Hematopoietic multipotent progenitor cell treated with erythropoietin and hydrocortisone succinate and interleukin-3 and kit ligand, for 4 days (in vitro differentiated cells): ENCODE results near the gene GTF3C5.
"Not testable (repeated sequence)": the region's sequence is repeated elsewhere in the genome, so short reads cannot be mapped to it uniquely, and the experiment has no call there.

ENCODE experiments used
- DNase-seq: peaks from one replicate; pipeline ENCODE4 v3.0.0-alpha.2; 2015

Gene GTF3C5

DNA sequence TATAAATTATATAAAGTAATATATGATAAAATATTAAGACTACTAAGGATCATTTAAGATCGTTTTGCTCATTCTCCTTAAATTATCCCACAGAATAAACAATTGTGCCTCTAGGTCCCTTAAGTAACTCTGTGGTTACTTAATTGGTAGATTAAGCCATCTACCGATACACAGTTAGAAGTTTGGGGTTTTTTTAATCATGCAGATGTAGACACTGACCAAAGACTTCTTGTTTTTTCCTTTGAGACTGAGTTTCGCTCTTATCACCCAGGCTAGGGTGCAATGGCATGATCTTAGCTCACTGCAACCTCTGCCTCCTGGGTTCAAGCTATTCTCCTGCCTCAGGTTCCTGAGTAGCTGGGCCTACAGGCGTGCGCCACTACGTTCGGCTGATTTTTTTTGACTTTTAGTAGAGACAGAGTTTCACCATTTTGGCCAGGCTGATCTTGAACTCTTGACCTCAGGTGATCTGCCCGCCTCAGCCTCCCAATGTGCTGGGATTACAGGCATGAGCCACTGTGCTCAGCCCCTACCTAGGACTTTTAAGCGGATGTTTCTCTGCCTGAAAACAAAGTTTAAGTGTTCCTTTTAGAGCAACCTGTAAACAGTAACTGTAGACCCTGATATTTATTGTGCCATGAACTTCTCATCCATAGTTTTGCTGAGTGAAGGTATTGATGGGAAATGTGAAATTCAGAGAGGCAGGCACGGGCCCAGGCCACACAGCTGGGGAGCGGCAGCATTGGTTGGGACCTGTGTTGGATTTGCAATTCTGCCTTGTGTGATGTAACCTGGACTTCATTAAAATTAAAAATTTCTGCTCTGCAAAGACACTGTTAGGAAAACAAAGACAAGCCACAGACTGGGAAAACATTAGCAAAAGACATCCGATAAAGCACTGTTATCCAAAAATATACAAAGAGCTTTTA is 42.6 kb downstream of the GTF3C5 start:
- DNase-seq, result peak; percentile 68

- no peak for DNase-seq
Measured at GRCh38 chr9:133074111-133074651, 43.4 kb downstream of the GTF3C5 start.

GRCh38 chr9:133075925-133076630 is 45.3 kb downstream of the GTF3C5 start:
- DNase-seq, result no peak

- no peak for DNase-seq
Measured at GRCh38 chr9:133076691-133077090, 45.9 kb downstream of the GTF3C5 start.

DNA sequence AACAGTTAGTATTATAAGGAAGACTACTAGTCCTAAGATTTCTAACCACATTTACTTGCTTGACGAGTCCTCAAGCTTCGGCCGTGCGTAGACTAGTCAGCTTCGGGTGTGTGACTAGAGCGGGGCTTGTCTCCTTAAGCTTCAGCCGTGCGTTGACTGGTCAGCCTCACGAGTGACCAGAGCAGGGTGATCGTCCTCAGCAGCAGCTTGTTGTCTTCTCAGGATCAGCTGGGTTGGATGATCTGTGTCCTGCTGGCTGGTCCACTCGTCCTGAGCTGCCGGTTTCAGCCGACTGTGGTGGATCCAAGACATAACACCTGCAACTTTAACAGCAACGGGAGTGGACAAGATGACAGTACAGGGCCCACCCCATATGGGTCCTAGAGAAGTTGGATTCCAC is 47.7 kb downstream of the GTF3C5 start:
- DNase-seq, result no peak

DNA sequence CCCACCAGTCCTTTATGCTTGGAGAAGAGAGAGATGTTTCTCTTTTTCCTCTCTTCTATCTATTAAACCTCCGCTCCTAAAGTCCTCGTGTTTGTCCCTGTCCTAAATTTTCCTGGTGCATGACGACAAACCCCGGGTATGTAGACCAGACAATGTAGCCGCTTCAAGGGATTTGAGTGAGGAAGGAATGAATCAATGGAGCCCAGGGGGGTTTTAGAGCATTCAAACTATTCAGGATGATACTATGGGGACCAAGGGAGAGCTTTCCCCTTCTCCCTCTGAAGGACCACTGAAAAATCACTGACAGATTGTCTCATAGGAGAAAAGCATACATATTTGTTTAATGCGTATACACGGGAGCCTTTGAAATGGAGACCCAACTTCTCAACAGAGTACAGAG is 49.4 kb downstream of the GTF3C5 start:
- no peak for DNase-seq

- peak; percentile 52 for DNase-seq
Measured at GRCh38 chr9:133080786-133081779, 50.3 kb downstream of the GTF3C5 start.

GRCh38 chr9:133081957-133082644 is 51.3 kb downstream of the GTF3C5 start:
- not testable (repeated sequence) for DNase-seq

- DNase-seq, result not testable (repeated sequence)
Measured at GRCh38 chr9:133083688-133084087, 52.9 kb downstream of the GTF3C5 start.

DNA sequence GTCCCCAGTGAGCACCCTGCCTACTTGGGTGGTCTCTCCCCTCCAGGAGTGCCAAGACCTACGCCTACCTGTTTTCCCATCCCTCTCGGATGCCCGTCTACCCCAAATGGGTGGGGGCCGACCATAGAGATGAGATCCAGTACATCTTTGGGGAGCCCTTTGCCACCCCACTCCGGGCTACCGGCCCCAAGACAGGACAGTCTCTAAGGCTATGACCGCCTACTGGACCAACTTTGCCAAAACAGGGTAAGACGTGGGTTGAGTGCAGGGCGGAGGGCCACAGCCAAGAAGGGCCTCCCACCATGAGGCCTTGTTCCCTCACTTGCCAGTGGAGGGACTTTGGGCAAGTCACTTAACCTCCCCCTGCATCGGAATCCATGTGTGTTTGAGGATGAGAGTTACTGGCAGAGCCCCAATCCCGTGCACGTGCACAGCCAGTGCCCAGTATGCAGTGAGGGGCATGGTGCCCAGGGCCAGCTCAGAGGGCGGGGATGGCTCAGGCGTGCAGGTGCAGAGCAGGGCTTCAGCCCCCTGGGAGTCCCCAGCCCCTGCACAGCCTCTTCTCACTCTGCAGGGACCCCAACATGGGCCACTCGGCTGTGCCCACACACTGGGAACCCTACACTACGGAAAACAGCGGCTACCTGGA is 55.5 kb downstream of the GTF3C5 start:
- DNase-seq, result not testable (repeated sequence)

DNA sequence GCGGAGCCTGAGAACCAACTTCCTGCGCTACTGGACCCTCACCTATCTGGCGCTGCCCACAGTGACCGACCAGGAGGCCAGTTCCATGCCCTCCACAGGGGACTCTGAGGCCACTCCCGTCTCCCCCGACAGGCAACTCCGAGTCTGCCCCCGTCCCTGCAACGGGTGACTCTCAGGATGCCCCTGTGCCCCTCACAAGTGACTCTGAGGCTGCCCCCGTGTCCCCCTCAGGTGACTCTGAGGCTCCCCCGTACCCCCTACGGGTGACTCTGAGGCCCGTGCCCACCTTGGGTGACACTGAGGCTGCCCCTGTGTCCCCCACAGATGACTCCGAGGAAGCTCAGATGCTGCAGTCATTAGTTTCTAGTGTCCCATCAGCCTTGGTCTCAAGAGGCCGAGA is 56.1 kb downstream of the GTF3C5 start:
- DNase-seq, result no peak

- no peak for DNase-seq
Measured at GRCh38 chr9:133087429-133088145, 56.8 kb downstream of the GTF3C5 start.

- DNase-seq, result no peak
Measured at GRCh38 chr9:133088146-133088750, 57.5 kb downstream of the GTF3C5 start.

GRCh38 chr9:133088756-133089155 is 58.0 kb downstream of the GTF3C5 start:
- no peak for DNase-seq

GRCh38 chr9:133089271-133089671 is 58.5 kb downstream of the GTF3C5 start:
- DNase-seq, result peak; percentile 60

- DNase-seq, result no peak
Measured at GRCh38 chr9:133090187-133090586, 59.4 kb downstream of the GTF3C5 start.

GRCh38 chr9:133090752-133091385 is 60.1 kb downstream of the GTF3C5 start:
- no peak for DNase-seq

DNA sequence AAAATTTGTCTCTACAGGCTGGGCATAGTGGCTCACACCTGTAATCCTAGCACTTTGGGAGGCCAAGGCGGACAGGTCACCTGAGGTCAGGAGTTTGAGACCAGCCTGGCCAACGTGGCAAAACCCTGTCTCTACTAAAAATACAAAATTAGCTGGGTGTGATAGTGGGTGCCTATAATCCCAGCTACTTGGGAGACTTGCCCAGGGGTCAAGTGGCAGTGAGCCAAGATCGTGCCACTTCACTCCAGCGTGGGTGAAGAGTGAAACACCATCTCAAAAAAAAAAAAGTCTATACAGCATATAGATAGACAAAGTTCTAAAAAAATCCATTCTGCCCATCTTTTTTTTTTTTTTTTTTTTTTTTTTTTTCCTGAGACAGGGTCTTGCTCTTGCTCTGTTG is 63.6 kb downstream of the GTF3C5 start:
- not testable (repeated sequence) for DNase-seq

- DNase-seq, result no peak
Measured at GRCh38 chr9:133094842-133095393, 64.1 kb downstream of the GTF3C5 start.
